Measurements from ENCODE around the gene NPBWR2. TPM values are rescaled to one million over a fixed set of nuclear protein-coding genes. Genes with fewer than 3 reads are reported as not detected.

Gene NPBWR2
- total RNA-seq, 4 donors from 2014 or later = not detected

DNA sequence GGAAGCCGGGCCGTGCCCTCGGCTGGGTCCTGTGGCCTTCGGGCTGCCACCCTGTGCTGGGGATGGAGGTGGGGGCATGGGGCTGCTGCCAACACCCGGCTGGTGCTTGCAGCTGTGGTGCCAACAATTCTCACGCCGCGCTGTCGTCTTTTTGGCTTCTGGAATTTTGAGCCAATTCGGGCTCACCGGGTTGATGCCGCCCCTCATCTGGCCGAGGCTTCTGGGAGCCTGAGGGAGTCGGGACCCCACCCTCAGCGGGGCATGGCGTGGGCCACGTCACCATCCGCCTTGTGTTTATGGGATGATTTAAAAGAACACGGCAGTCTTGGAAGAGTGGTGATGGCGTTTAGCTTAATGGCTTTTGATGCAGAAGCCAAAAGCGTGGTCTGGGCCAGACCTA, 8.7 kb upstream of the NPBWR2 start:
- Histone ChIP-seq H3K9me3 (no peaks in the 10 kb centered on the region), H3K36me3 (no peaks in the 10 kb centered on the region), H3K4me3 (no peak overlapping the region), H3K27me3 (peaks cover 12% of the 10 kb centered on the region), H3K27ac (no peak overlapping the region), H3K4me1 (peaks cover 0 to 9% (median 3%) of the 10 kb centered on the region in 3 donors)
- ATAC-seq = no peak
- TF ChIP-seq POLR2A (IDR thresholded peaks at IDR 0.05) (no peak), EP300 (IDR thresholded peaks at IDR 0.05) (no peak), POLR2AphosphoS5 (IDR thresholded peaks at IDR 0.05) (no peak)
- TF ChIP-seq, protein P1, sequence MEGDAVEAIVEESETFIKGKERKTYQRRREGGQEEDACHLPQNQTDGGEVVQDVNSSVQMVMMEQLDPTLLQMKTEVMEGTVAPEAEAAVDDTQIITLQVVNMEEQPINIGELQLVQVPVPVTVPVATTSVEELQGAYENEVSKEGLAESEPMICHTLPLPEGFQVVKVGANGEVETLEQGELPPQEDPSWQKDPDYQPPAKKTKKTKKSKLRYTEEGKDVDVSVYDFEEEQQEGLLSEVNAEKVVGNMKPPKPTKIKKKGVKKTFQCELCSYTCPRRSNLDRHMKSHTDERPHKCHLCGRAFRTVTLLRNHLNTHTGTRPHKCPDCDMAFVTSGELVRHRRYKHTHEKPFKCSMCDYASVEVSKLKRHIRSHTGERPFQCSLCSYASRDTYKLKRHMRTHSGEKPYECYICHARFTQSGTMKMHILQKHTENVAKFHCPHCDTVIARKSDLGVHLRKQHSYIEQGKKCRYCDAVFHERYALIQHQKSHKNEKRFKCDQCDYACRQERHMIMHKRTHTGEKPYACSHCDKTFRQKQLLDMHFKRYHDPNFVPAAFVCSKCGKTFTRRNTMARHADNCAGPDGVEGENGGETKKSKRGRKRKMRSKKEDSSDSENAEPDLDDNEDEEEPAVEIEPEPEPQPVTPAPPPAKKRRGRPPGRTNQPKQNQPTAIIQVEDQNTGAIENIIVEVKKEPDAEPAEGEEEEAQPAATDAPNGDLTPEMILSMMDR (IDR thresholded peaks at IDR 0.05) = no peak
- WGBS, 2 donors (ENCODE audit: low coverage in 1 of 2) = 30% methylated on average over 2 of the region's 21 CpGs; no CpG with 5 or more reads in 1 of the 2 donors

DNA sequence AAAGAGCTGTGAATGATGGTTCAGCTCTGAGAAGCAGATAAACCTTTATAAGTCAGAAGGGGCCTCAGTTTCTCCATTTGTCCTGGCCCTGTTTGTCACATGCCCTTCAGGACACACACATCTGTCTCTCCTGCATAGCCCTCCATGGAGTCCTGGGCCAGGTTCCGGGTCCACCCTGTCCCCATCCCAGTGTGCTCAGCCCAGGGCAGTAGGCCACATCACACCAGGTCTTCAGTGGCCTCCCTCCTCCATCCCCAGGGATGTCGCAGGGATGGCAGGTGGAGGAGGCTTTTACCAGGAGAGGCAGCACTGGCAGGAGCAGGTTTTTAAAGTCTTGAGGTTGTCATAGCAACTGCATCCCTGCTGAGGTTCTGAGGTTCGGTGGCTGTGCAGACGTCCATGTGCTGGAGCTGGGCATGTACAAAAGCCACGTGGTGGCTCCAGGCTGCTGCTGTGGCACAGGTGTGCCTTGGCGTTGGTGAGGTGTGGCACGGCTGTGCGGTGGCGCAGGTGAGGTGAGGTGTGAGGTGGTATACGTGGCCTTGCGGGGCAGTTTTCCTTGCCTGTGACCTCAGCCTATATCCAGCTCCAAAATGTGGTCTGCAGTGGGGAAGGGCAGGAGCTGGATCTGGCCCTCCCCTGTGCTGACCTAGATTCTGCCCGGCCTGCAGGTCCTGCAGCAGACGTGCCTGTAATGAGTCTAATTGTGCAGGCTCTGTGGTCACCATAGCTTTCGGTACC, 8.0 kb upstream of the NPBWR2 start:
- Histone ChIP-seq H3K27me3 (peaks cover 7% of the 10 kb centered on the region), H3K4me1 (peaks cover 0 to 5% (median 2%) of the 10 kb centered on the region in 3 donors), H3K36me3 (no peaks in the 10 kb centered on the region), H3K27ac (no peak overlapping the region), H3K9me3 (no peaks in the 10 kb centered on the region), H3K4me3 (no peak overlapping the region)
- 75 to 100% methylated on average over 2 to 6 of the region's 14 CpGs for WGBS, 2 donors (ENCODE audit: low coverage in 1 of 2)
- no peak for TF ChIP-seq EP300 (IDR thresholded peaks at IDR 0.05)
- TF ChIP-seq POLR2AphosphoS5 (IDR thresholded peaks at IDR 0.05) = no peak
- TF ChIP-seq, protein P1 (IDR thresholded peaks at IDR 0.05) = no peak
- no peak for TF ChIP-seq POLR2A (IDR thresholded peaks at IDR 0.05)
- no peak for ATAC-seq

DNA sequence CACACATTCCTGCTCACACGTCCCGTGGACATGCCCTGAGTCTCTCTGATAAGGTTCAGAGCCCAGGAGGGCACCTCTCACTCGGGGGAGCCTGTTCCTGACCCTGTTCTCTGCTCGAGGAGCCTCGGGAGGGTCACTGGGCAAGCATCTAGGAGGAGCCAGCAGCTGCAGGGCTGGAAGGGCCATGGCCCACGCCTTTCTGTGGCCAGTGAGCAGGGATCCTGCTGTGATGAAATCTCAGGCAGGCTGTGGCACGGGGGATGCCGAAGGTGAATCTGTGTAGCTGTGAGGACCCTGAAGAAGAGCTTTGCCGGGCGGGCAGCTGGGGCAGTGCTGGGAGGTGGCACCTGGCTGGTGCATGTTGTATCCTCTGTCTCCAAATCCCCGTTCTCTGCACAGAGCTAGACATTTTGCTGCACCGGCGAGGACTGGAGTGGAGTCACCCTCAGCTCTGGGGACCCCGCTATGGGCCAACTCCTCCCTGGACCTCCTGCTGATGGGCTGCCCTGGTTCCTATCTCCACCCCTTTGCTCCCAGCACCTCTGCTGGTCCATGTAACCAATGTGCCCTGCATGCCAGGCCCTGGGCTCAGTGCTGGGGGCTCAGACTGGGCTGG, 7.1 kb upstream of the NPBWR2 start:
- 80% methylated on average over 1 of the region's 14 CpGs; no CpG with 5 or more reads in 1 of the 2 donors for whole genome bisulfite sequencing, 2 donors (ENCODE audit: low coverage in 1 of 2)
- TF ChIP-seq, protein P1 (IDR thresholded peaks at IDR 0.05) = no peak
- TF ChIP-seq POLR2AphosphoS5 (IDR thresholded peaks at IDR 0.05) = no peak
- TF ChIP-seq EP300 (IDR thresholded peaks at IDR 0.05) = no peak
- TF ChIP-seq POLR2A (IDR thresholded peaks at IDR 0.05) = no peak
- no peak for ATAC-seq
- H3K4me1 ChIP-seq = no peaks in the 10 kb centered on the region
- no peaks in the 10 kb centered on the region for H3K9me3 ChIP-seq
- no peaks in the 10 kb centered on the region for H3K36me3 ChIP-seq
- H3K4me3 ChIP-seq = no peak overlapping the region
- H3K27ac ChIP-seq = no peak overlapping the region
- H3K27me3 ChIP-seq = peaks cover 2% of the 10 kb centered on the region

DNA sequence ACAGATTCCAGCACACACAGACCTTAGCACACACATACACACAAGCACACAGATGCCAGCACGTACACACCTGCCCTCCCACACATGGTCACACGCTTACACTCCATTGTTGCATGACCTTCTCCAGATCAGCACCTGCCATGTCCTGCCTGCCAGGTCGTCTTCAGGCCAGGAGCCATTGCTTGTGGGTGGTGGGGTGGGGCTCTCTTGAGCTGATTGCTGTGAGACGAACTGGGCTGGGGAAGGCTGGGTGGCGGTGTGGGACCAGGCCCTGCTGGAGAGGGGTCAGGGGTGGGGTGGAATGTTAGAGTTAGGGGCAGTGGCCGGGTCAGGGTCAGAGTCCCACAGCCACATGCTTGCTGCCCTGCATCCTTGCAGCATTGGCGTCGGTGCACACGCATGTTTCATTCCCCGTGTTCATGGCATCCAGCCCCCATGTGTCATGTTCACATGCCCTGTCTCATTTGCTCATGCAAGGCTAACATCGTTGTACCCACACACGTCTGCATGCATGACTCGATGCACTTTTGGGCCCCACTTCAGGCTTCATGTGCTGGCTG, 6.5 kb upstream of the NPBWR2 start:
- no peaks in the 10 kb centered on the region for H3K36me3 ChIP-seq
- WGBS, 2 donors (ENCODE audit: low coverage in 1 of 2) = 80% methylated on average over 9 of the region's 13 CpGs; no CpG with 5 or more reads in 1 of the 2 donors
- no peak overlapping the region for H3K27ac ChIP-seq
- TF ChIP-seq EP300 (IDR thresholded peaks at IDR 0.05) (no peak), POLR2AphosphoS5 (IDR thresholded peaks at IDR 0.05) (no peak)
- no peaks in the 10 kb centered on the region for H3K9me3 ChIP-seq
- ATAC-seq = no peak
- H3K27me3 ChIP-seq = peaks cover 4% of the 10 kb centered on the region
- H3K4me3 ChIP-seq = no peak overlapping the region
- H3K4me1 ChIP-seq = no peaks in the 10 kb centered on the region

DNA sequence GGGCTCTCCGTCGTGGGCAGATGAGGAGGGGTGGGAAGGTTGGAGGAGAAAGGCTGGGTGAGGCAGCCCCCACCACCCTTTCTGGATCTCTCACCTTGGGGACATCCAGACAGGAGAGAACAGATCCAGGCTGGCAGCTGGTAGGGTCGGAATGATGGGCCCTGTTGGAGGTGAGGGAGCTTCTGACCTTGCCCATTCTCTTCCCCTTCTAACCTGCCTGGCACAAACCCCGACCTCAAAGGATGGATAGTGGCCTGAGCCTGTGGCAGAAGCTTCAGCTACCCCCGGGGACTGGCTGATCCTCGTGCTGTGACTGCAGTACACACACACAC, 6.0 kb upstream of the NPBWR2 start:
- Histone ChIP-seq H3K27ac (no peak overlapping the region), H3K27me3 (peaks cover 5% of the 10 kb centered on the region), H3K9me3 (no peaks in the 10 kb centered on the region), H3K4me1 (no peaks in the 10 kb centered on the region), H3K4me3 (no peak overlapping the region), H3K36me3 (no peaks in the 10 kb centered on the region)
- no peak for ATAC-seq
- WGBS, 2 donors (ENCODE audit: low coverage in 1 of 2) = 67% methylated on average over 3 of the region's 6 CpGs; no CpG with 5 or more reads in 1 of the 2 donors
- TF ChIP-seq EP300 (IDR thresholded peaks at IDR 0.05) (no peak), POLR2AphosphoS5 (IDR thresholded peaks at IDR 0.05) (no peak), POLR2A (IDR thresholded peaks at IDR 0.05) (no peak)
- TF ChIP-seq, protein P1 (IDR thresholded peaks at IDR 0.05) = no peak
